ENCODE results near the gene MACROH2A1.

MACROH2A1 gene

DNA sequence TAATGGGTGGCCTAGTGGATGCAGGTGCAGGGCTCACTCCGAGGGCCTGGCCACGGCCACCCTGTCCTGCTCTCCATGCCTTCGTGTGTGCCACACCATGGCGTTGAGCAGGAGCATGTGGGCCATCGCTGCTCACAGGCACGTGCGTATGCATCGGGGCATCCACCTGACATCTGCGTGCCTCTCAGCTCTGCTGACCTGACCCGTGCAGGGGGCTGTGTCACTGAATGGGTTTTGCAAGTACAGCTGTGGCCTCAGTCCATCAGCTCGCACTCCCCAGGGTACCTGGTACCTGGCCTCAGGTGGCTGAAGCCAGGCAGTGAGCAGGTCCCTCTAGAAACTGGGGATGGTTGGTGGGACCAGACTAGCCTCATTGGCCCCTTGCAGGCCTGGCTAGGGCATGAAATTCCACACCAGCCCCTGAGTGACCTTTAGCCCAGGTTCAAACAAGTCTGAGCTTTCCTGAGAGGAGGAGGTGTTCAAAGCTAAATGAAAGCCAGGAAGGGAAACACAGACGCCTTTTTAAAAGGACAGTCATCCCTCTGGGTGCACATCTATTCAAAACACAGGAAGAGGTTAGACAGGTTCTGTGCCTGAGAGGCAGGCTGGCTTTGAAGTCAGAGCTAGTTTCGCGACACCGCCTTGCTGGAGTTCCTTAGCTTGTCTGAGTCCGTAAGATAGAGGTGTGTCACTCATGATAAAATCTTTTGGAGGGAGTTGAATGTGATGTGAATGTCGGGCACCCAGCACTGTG lies 74.0 kb downstream of the MACROH2A1 start:
- no peak for TF ChIP-seq CREB1 (IDR thresholded peaks at IDR 0.05; ENCODE audit: low read depth)
- TF ChIP-seq, protein P1, sequence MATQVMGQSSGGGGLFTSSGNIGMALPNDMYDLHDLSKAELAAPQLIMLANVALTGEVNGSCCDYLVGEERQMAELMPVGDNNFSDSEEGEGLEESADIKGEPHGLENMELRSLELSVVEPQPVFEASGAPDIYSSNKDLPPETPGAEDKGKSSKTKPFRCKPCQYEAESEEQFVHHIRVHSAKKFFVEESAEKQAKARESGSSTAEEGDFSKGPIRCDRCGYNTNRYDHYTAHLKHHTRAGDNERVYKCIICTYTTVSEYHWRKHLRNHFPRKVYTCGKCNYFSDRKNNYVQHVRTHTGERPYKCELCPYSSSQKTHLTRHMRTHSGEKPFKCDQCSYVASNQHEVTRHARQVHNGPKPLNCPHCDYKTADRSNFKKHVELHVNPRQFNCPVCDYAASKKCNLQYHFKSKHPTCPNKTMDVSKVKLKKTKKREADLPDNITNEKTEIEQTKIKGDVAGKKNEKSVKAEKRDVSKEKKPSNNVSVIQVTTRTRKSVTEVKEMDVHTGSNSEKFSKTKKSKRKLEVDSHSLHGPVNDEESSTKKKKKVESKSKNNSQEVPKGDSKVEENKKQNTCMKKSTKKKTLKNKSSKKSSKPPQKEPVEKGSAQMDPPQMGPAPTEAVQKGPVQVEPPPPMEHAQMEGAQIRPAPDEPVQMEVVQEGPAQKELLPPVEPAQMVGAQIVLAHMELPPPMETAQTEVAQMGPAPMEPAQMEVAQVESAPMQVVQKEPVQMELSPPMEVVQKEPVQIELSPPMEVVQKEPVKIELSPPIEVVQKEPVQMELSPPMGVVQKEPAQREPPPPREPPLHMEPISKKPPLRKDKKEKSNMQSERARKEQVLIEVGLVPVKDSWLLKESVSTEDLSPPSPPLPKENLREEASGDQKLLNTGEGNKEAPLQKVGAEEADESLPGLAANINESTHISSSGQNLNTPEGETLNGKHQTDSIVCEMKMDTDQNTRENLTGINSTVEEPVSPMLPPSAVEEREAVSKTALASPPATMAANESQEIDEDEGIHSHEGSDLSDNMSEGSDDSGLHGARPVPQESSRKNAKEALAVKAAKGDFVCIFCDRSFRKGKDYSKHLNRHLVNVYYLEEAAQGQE (IDR thresholded peaks at IDR 0.05; ENCODE audit: low read depth), result no peak
- no peak for TF ChIP-seq YY1 (IDR thresholded peaks at IDR 0.05; ENCODE audit: low read depth)
- TF ChIP-seq TAF1 (IDR thresholded peaks at IDR 0.05; ENCODE audit: low read depth), result no peak
- no peak for TF ChIP-seq FOXM1 (IDR thresholded peaks at IDR 0.05; ENCODE audit: borderline replicate concordance, low read depth)
- TF ChIP-seq, protein P2, sequence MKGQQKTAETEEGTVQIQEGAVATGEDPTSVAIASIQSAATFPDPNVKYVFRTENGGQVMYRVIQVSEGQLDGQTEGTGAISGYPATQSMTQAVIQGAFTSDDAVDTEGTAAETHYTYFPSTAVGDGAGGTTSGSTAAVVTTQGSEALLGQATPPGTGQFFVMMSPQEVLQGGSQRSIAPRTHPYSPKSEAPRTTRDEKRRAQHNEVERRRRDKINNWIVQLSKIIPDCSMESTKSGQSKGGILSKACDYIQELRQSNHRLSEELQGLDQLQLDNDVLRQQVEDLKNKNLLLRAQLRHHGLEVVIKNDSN (IDR thresholded peaks at IDR 0.05), result no peak
- TF ChIP-seq, protein P3, sequence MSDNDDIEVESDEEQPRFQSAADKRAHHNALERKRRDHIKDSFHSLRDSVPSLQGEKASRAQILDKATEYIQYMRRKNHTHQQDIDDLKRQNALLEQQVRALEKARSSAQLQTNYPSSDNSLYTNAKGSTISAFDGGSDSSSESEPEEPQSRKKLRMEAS (IDR thresholded peaks at IDR 0.05), result no peak
- TF ChIP-seq NFIC (IDR thresholded peaks at IDR 0.05), result no peak
- TF ChIP-seq RAD21 (IDR thresholded peaks at IDR 0.05; ENCODE audit: low read depth), result no peak
- TF ChIP-seq EGR1 (IDR thresholded peaks at IDR 0.05), result no peak
- no peak for TF ChIP-seq TCF12 (IDR thresholded peaks at IDR 0.05; ENCODE audit: low read depth)

DNA sequence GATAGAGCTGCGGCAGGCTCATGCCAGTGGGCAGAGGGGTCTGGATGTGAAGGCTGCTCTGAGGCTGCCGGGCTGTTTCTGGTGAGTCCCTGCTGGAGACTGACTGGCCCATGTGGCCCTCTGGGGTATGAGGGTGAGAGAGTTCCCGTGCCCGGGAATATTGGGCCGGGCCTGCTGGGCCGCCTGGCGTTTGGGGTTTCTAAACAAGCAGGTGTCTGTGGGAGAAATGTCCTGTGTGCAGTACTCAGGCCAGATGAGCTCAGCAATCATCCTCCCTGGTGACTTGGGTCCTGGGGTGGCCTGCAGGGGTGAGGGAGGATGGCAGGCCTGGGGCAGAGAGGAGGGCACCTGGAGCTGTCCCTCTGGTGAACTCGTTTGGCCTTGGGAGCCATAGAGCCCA lies 74.9 kb downstream of the MACROH2A1 start:
- TF ChIP-seq EP300 (IDR thresholded peaks at IDR 0.05; ENCODE audit: borderline replicate concordance) (no peak), NFIC (IDR thresholded peaks at IDR 0.05) (no peak), EGR1 (IDR thresholded peaks at IDR 0.05) (no peak), YY1 (IDR thresholded peaks at IDR 0.05; ENCODE audit: low read depth) (no peak), CEBPB (IDR thresholded peaks at IDR 0.05) (no peak), TCF12 (IDR thresholded peaks at IDR 0.05; ENCODE audit: low read depth) (no peak), ZBTB7A (IDR thresholded peaks at IDR 0.05; ENCODE audit: low read depth) (no peak), CREB1 (IDR thresholded peaks at IDR 0.05; ENCODE audit: low read depth) (no peak), FOXM1 (IDR thresholded peaks at IDR 0.05; ENCODE audit: borderline replicate concordance, low read depth) (no peak), RAD21 (IDR thresholded peaks at IDR 0.05; ENCODE audit: low read depth) (no peak), TAF1 (IDR thresholded peaks at IDR 0.05; ENCODE audit: low read depth) (no peak)
- TF ChIP-seq, protein P1 (IDR thresholded peaks at IDR 0.05; ENCODE audit: low read depth), result no peak
- TF ChIP-seq, protein P2 (IDR thresholded peaks at IDR 0.05), result no peak
- TF ChIP-seq, protein P3 (IDR thresholded peaks at IDR 0.05), result no peak

DNA sequence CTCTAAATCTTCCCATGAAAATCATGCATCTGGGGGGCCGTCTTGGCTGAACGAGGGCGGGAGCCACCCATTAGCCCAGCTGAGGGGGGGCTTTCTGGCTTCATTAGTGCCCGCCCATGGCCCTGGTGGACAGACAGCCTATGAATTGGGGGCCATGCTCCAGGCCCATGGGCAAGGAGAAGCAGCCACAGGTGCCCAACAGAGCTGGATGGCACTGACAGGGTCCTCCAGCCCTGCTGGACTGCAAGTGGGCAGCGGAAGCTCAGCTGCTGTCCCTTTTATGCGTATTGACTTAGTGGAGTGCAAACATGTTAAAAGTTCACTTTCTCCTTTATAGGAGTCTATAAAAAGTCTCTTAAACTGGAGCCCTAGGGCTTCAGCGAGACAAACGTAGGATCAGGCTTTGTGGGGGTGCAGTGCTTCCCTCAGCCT lies 75.3 kb downstream of the MACROH2A1 start:
- no peak for TF ChIP-seq EGR1 (IDR thresholded peaks at IDR 0.05)
- no peak for TF ChIP-seq TCF12 (IDR thresholded peaks at IDR 0.05; ENCODE audit: low read depth)
- no peak for TF ChIP-seq CEBPB (IDR thresholded peaks at IDR 0.05)
- TF ChIP-seq YY1 (IDR thresholded peaks at IDR 0.05; ENCODE audit: low read depth), result no peak
- TF ChIP-seq ZBTB7A (IDR thresholded peaks at IDR 0.05; ENCODE audit: low read depth), result no peak
- TF ChIP-seq FOXM1 (IDR thresholded peaks at IDR 0.05; ENCODE audit: borderline replicate concordance, low read depth), result no peak
- TF ChIP-seq, protein P1 (IDR thresholded peaks at IDR 0.05; ENCODE audit: low read depth), result no peak

DNA sequence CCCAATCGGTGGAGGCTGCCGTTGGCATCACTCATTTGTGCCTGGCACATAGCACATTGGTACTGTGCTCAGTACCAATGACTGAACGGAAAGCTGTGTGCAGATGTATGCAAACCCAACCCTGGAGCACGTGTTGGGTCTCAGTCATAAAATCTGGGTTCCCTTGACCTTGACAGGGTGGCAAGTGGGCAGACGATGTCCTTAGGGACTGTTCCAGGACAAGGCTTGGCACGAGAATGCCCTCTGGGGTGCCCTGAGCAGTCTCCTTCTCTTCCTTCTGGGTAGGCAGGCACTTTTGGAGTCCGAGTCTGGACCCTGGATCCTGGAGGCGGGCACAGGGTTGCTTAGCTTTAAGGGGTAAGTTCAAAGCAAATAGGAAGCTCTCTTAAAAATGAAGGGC lies 75.8 kb downstream of the MACROH2A1 start:
- TF ChIP-seq FOXM1 (IDR thresholded peaks at IDR 0.05; ENCODE audit: borderline replicate concordance, low read depth), result no peak
- TF ChIP-seq TCF12 (IDR thresholded peaks at IDR 0.05; ENCODE audit: low read depth), result no peak
- TF ChIP-seq, protein P2 (IDR thresholded peaks at IDR 0.05), result no peak
- no peak for TF ChIP-seq CREB1 (IDR thresholded peaks at IDR 0.05; ENCODE audit: low read depth)
- TF ChIP-seq, protein P3 (IDR thresholded peaks at IDR 0.05), result no peak
- no peak for TF ChIP-seq ZBTB7A (IDR thresholded peaks at IDR 0.05; ENCODE audit: low read depth)
- no peak for TF ChIP-seq CEBPB (IDR thresholded peaks at IDR 0.05)
- no peak for TF ChIP-seq TAF1 (IDR thresholded peaks at IDR 0.05; ENCODE audit: low read depth)

Measured in Ishikawa (cell line).